ENCODE measurements around the gene FAM222A. TPM values are rescaled to one million over a fixed set of nuclear protein-coding genes. Genes with fewer than 3 reads are reported as not detected.

The FAM222A gene
- total and polyA plus RNA-seq, 2 of the 4 experiments (the other 2 are of a cell fraction), result under 0.01 to 0.32 TPM

DNA sequence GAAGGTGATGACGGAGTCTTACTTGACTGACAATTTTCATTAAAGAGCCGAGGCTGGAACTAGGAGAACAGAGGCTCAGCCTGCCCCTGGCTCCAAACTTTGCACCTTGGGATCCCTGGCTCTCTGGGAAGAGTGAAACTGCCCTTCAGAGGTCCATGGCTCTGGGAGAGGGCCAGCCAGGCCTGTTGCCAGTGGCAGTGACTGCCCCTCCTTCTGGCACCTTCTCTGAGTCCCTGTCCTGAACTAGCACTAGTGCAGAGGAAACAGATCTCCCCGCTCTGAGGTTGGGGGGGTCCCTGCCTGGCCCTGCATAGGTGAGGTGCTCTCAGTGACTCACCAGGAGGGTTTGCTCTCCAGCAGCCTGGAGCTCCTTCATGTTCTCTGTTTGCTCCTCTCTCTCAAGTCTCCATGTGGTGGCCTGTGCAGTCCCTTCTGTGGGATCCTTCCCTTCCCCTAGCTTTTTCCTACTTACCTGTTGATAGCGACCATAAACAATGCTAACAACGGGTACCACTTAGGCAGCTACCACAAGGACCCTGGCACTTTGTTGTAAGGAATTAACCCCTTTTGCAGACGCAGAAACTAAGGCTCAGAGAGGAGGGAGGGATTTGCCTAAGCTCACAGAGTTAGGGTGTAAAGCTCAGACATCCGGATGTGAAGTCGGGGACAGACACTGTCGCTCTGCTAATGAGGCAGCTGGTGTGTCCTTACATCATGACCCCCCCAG is 22.4 kb downstream of the FAM222A start:
- H3K79me1 ChIP-seq (ENCODE audit: low read depth in 1 of 2, low read length in 2 of 2), result no peaks in the 10 kb centered on the region
- no peak overlapping the region for H3K4me2 ChIP-seq (ENCODE audit: low read depth, low read length)
- H3K56ac ChIP-seq (ENCODE audit: extremely low read depth, insufficient read depth, low read length), result no peak overlapping the region
- ATAC-seq (ENCODE audit: low read depth) (no peak), DNase-seq (no peak)
- BruUV-seq (replicated peaks), result no TSS peak
- no peak overlapping the region for H2BK15ac ChIP-seq (ENCODE audit: low read depth, low read length)
- no peak overlapping the region for H4K5ac ChIP-seq (ENCODE audit: low read depth, low read length)
- peak overlapping the region; percentile 45 for H2AK9ac ChIP-seq (replicated peaks; ENCODE audit: low read depth, low read length, poor library complexity)
- in situ Hi-C loops (cut with MboI; ENCODE audit: low sequenced_read_pairs), result no loop called here
- no peaks in the 10 kb centered on the region for H3K36me3 ChIP-seq (ENCODE audit: control insufficient read depth, insufficient read depth, low read length)
- H3K9ac ChIP-seq (ENCODE audit: low read depth, low read length), result no peak overlapping the region
- H3K4ac ChIP-seq (ENCODE audit: low read depth, low read length), result no peak overlapping the region
- no peak overlapping the region for H2AFZ ChIP-seq (replicated peaks; ENCODE audit: low read length, poor library complexity)
- peaks cover 7% of the 10 kb centered on the region; the same call in 1 of the 2 replicates for H3K9me1 ChIP-seq (ENCODE audit: insufficient read depth, low read length)
- no peak overlapping the region for H3K18ac ChIP-seq (ENCODE audit: low read depth, low read length)
- CTCF ChIA-PET, result no interaction called here
- H3K9me3 ChIP-seq (ENCODE audit: control insufficient read depth, insufficient read depth, low read length), result no peaks in the 10 kb centered on the region
- H2AK5ac ChIP-seq (ENCODE audit: low read depth, low read length), result no peak overlapping the region
- POLR2A ChIA-PET (ENCODE audit: unreplicated experiment), result no interaction called here
- H3K27me3 ChIP-seq (ENCODE audit: control insufficient read depth, insufficient read depth, low read length), result peaks cover 34% of the 10 kb centered on the region
- intact Hi-C loops (cut with micrococcal nuclease), result no loop called here
- no peak overlapping the region for H3K4me3 ChIP-seq (ENCODE audit: insufficient read depth, low read depth, low read length)
- H3K27ac ChIP-seq (ENCODE audit: insufficient read depth, low read length), result no peak overlapping the region
- dilution Hi-C loops (cut with HindIII; ENCODE audit: low sequenced_read_pairs, unreplicated experiment), result no loop called here
- H2BK120ac ChIP-seq (ENCODE audit: low read depth, low read length), result no peak overlapping the region
- H4K8ac ChIP-seq (ENCODE audit: low read depth in 2 of 2, low read length in 2 of 2), result no peak overlapping the region
- no peak overlapping the region for H4K91ac ChIP-seq (ENCODE audit: insufficient read depth, low read depth, low read length)
- H2BK20ac ChIP-seq (ENCODE audit: low read depth, low read length), result no peak overlapping the region
- no peak overlapping the region for H3K23ac ChIP-seq (ENCODE audit: low read depth, low read length)
- 58% methylated on average over 3 of the region's 9 CpGs; no CpG with 5 or more reads in 1 of the 2 experiments for WGBS, 2 experiments (ENCODE audit: extremely low coverage in 2 of 2, insufficient read length in 1 of 2)
- TF ChIP-seq CTCF (conservative IDR thresholded peaks at IDR 0.05; ENCODE audit: low read depth, low read length), result no peak
- no peak for TF ChIP-seq FOS (IDR thresholded peaks at IDR 0.05; ENCODE audit: low read depth, low read length)
- TF ChIP-seq CEBPB (IDR thresholded peaks at IDR 0.05; ENCODE audit: low read depth, low read length), result no peak
- TF ChIP-seq SMC3 (IDR thresholded peaks at IDR 0.05; ENCODE audit: low read depth, low read length), result no peak
- no peaks in the 10 kb centered on the region for H4K20me1 ChIP-seq (ENCODE audit: insufficient read depth, low read length)
- no peak overlapping the region for H2BK5ac ChIP-seq (ENCODE audit: low read depth, low read length, poor library complexity, severe bottlenecking)
- peaks cover 2% of the 10 kb centered on the region; the same call in 1 of the 2 replicates for H3K4me1 ChIP-seq (ENCODE audit: control insufficient read depth, insufficient read depth, low read length)
- H3K14ac ChIP-seq (replicated peaks; ENCODE audit: low read depth, low read length), result no peak overlapping the region
